GM19351 (cell line): ENCODE measurements around the gene NUAK1.

Experiments
- ATAC-seq: cut with Tn5 transposase; IDR thresholded peaks from one replicate; pipeline ENCODE4 v1.9.1; 2021; ENCODE audit warnings: mild to moderate bottlenecking, moderate library complexity; ENCODE audit not compliant: unreplicated experiment

Gene NUAK1

DNA sequence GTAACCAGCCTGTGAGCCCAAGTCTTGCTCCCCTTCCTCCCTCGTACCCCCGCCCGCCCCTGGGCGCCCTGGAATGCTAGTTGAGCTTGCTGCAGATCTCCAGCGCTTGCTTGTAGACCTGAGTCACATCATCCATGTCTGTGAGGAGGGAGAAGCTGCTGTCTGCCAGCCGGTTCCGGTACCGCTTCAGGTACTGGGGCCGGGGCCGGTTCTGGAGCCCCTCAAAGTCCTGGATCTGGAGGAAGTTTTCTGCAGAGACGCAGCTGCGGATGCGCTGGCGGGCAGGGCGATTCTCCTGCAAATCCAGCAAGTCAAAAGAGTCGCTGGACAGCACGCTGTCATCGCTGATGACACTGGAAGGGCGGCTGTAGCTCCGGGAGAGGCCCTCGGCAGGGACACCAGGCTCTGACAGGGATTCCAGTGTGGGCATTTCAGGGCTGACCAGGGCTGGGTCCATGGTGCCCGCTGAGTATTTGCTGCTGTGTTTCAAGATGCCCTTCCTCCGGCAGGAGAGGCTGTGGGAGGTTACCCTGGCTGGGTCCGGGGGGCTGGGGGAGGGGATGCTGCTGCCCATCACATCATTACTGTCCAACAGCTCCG is 71.9 kb downstream of the NUAK1 start:
- no peak for ATAC-seq

DNA sequence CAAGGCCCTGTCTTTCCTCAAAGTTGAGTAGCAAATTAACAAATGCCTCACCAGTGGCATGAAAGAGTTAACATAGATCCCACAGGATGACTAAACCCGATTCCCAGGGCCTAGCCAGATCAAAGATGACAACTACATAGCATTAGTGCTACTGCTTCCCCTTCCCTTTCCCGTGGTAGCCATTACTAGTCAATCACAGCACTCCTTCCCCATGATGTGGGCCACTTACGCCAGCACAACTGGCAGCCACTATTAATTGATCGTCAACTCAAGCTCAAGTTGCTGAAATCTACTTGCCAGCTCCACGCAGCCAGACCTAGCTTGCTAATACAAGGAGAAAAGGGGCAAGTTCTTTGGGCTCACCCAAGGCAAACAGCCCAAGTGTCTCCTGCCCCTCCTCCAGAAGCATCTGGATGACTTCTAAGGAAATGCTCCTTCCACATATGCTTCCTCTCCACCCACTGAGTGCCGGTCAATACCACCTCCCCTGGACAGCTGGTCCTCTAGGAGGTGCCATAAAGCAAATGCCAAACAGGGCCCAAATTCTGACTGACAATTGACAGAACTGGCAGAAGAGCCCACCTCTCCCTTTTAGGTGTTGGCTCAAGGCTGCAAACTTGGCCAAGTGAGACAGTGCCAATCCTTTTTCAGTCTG is 72.6 kb downstream of the NUAK1 start:
- no peak for ATAC-seq

DNA sequence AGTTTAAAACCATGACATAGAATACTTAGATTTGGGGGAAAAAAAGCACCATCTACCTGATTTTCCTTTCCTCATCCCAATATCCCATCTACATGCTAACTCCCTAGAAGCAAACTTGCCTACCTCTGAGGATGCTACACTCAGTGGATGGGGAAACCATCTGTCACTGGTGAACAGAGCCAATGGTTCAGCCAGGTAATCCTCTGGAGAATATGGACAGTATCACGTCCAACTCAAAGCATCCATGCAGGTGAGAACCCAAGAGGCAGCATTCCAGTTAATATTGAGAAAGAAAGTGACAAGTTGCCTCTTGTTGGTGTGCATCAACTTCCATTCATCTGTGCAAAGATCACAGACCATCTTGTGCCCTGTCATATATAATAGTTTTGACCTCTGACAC is 73.2 kb downstream of the NUAK1 start:
- no peak for ATAC-seq

- no peak for ATAC-seq
Measured at GRCh38 chr12:106064721-106065021, 74.1 kb downstream of the NUAK1 start.

- ATAC-seq, result no peak
Measured at GRCh38 chr12:106063826-106064720, 74.7 kb downstream of the NUAK1 start.

- ATAC-seq, result no peak
Measured at GRCh38 chr12:106062693-106063092, 76.1 kb downstream of the NUAK1 start.

- no peak for ATAC-seq
Measured at GRCh38 chr12:106058256-106059182, 80.2 kb downstream of the NUAK1 start.

- ATAC-seq, result no peak
Measured at GRCh38 chr12:106054049-106054448, 84.7 kb downstream of the NUAK1 start.

DNA sequence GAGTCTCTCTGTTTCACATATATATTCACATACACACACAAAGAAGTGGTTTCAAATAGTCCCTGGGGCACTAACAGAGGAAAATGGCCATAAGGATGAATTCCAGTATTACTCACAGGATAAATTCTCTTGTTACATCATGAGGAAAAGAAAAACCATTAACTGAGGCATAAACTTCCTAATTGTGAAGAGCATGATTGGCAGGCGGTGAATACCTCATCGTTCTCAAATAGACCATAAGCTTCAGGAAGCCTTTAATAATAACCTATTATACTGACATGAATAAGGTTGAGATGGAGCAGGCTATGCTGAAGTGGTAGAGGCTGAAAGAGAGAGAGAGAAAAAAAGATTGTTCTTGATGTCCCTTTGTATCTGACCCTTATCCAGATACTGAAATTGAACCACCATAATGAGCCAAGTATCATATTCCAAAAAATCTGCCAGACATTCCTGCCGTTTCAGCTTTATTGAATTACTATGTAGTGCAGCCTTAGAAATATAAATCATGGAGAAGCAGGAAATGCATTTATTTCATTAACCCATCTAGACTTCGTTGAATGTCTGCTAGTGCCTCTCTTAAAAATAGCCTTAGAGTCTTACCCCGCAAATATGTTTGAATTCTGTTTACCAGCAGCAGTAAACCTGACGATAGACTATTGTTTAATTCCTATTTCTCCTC is 86.8 kb downstream of the NUAK1 start:
- ATAC-seq, result no peak

- no peak for ATAC-seq
Measured at GRCh38 chr12:106049546-106049945, 89.2 kb downstream of the NUAK1 start.

DNA sequence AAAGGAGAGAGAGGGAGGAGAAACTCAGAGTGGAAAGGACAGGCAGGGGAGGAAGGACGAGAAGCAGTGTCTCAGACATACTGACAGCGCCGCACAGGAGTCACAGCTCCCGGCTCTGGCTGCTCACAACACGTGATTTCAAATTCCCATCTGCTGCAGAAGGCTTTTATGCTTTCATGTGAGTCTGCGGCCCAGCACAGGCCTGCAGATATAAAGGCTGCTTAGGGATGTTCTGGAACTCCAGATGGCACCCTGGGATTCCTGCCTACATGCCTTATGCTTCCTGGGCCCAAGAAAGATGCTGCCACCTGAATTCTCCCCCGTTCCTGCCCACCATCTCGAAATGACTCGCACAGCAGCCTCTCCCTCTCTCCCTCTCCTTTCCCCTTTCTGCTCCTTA is 89.6 kb downstream of the NUAK1 start:
- no peak for ATAC-seq

GRCh38 chr12:106048676-106049075 is 90.1 kb downstream of the NUAK1 start:
- no peak for ATAC-seq

DNA sequence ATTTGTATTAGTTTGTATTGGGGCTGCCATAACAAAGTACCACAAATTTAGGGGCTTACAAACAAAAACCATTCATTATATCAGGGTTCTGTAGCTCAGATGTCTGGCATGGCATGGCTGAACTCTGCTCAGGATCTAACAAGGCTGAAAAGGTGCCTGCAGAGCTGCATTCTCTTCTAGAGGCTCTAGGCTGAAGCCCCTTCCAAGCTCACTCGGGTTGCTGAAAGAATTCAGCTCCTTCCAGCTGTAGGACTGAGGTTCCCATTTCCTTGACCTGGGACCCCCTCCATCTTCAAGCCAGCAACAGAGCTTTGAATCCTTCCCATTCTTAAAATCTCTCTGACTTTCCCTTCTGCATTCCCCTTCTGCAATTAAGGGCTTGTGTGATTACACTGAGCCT is 90.7 kb downstream of the NUAK1 start:
- ATAC-seq, result no peak

GRCh38 chr12:106046947-106047346 is 91.8 kb downstream of the NUAK1 start:
- no peak for ATAC-seq

DNA sequence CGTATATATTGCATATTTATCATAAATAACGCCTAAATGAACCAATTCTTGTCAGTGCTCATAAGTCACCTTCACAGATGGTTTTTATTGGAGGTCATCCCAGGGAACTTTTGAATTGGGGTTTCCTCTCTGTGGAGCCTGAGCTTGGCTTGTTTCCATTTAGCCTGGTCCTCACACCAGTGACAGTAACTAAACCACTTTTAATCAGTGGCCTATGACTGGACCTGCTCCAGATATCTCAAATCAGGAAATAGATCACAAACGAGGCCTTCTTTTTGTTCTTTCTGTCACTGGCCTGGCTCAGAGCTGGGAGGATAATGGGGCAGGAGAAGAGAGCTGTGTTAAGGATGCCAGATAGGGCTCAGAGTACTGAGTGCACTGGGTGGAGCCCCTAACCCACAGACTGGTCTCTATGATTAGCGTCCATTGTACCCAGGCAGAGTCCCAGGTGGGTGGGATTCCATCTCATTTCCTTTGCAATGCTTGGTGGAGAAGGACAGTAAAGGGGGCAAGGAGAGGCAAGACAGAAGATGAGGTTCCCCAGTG is 92.4 kb downstream of the NUAK1 start:
- no peak for ATAC-seq

GRCh38 chr12:106045251-106045674 is 93.5 kb downstream of the NUAK1 start:
- no peak for ATAC-seq

GRCh38 chr12:106044773-106045172 is 94.0 kb downstream of the NUAK1 start:
- no peak for ATAC-seq

DNA sequence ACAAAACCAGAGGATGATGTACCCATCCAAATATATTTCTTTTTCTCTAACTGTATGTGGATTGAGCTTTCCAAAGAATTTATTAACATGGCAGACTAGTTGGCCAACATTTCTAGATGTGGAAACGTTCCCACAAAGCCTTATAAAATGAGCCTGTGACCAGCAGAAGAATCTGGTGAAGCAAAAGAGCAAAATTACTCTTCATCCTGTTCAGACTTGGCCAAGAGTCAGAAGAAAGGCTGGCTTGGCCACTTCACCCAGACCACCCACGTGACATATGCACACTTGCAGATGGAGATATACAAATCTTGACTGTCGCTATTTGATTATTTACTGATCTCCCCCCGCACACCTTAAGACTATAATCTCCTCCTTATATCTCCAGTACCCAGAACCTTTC is 96.7 kb downstream of the NUAK1 start:
- no peak for ATAC-seq

DNA sequence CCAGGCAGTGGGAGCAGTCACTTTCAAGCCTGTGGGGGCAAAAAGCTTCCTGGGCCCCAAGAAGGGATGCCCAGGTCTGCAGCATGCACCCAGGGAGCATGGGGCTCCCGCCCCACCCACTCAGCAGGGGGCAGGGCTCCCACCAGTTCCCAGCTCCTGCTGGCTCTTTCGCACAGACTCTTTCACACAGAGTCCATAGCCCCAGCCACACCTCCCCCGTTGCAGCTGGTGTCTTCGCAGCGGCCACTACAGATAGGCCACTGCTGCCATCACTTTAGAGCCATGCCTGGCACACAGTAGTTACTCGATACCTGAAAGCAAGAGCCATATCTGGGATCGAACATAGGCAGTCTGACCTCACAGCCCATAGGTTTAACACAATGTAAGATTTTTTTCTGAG is 98.2 kb downstream of the NUAK1 start:
- no peak for ATAC-seq
